Measurements from ENCODE around the gene SMG6. TPM values are rescaled to one million over a fixed set of nuclear protein-coding genes. Genes with fewer than 3 reads are reported as not detected.
A peak's percentile ranks its signal among the peaks of the same experiment; 100 is the strongest.

The SMG6 gene
- total RNA-seq, 3 donors from 2014 or later, result 24.9 to 29.3 (median 29.0) TPM

- DNase-seq (ENCODE audit: low spot score in 2 of 2), result no peak
- H3K36me3 ChIP-seq, result no peaks in the 10 kb centered on the region
- peak overlapping the region; percentile 60 to 85 for H3K27ac ChIP-seq
- H3K27me3 ChIP-seq, result no peaks in the 10 kb centered on the region
- no peaks in the 10 kb centered on the region for H3K9me3 ChIP-seq
- no peaks in the 10 kb centered on the region for H3K4me1 ChIP-seq
- TF ChIP-seq POLR2AphosphoS5 (IDR thresholded peaks at IDR 0.05) (no peak), CTCF (IDR thresholded peaks at IDR 0.05) (no peak), POLR2A (IDR thresholded peaks at IDR 0.05) (no peak)
- H3K4me3 ChIP-seq, result peak overlapping the region; percentile 56 to 75 (median 65)
- intact Hi-C loops (cut with DNase I; ENCODE audit: low total_unique reads), result loop anchor here (10.0 kb wide), 1 partner anchor 108 kb away; no protein-coding TSS in a partner anchor
These were observed 280.3 kb downstream of the SMG6 start for GRCh38 chr17:2023256-2023655.

GRCh38 chr17:2022647-2023240, 280.8 kb downstream of the SMG6 start:
- Histone ChIP-seq H3K4me1 (no peaks in the 10 kb centered on the region), H3K36me3 (no peaks in the 10 kb centered on the region), H3K4me3 (peak overlapping the region in 1 of 3 donors; percentile 75), H3K27me3 (no peaks in the 10 kb centered on the region), H3K27ac (peak overlapping the region; percentile 60 to 85), H3K9me3 (no peaks in the 10 kb centered on the region)
- no peak for DNase-seq (ENCODE audit: low spot score in 2 of 2)
- intact Hi-C loops (cut with DNase I; ENCODE audit: low total_unique reads), result loop anchor here (10.0 kb wide), 1 partner anchor 108 kb away; no protein-coding TSS in a partner anchor
- TF ChIP-seq POLR2A (IDR thresholded peaks at IDR 0.05), result no peak
- no peak for TF ChIP-seq CTCF (IDR thresholded peaks at IDR 0.05)
- no peak for TF ChIP-seq POLR2AphosphoS5 (IDR thresholded peaks at IDR 0.05)

GRCh38 chr17:2020721-2021120, 282.9 kb downstream of the SMG6 start:
- Histone ChIP-seq H3K36me3 (no peaks in the 10 kb centered on the region), H3K27ac (peak overlapping the region in 1 of 2 donors; percentile 25), H3K4me1 (no peaks in the 10 kb centered on the region), H3K27me3 (no peaks in the 10 kb centered on the region), H3K4me3 (no peak overlapping the region), H3K9me3 (no peaks in the 10 kb centered on the region)
- DNase-seq (ENCODE audit: low spot score in 2 of 2), result no peak
- no peak for TF ChIP-seq POLR2AphosphoS5 (IDR thresholded peaks at IDR 0.05)
- TF ChIP-seq CTCF (IDR thresholded peaks at IDR 0.05), result no peak
- TF ChIP-seq POLR2A (IDR thresholded peaks at IDR 0.05), result no peak
- intact Hi-C loops (cut with DNase I; ENCODE audit: low total_unique reads), result loop anchor here (10.0 kb wide), 1 partner anchor 106 kb away; no protein-coding TSS in a partner anchor

- Histone ChIP-seq H3K9me3 (no peaks in the 10 kb centered on the region), H3K27ac (no peak overlapping the region), H3K27me3 (no peaks in the 10 kb centered on the region), H3K36me3 (no peaks in the 10 kb centered on the region), H3K4me3 (no peak overlapping the region), H3K4me1 (no peaks in the 10 kb centered on the region)
- no peak for TF ChIP-seq CTCF (IDR thresholded peaks at IDR 0.05)
- no peak for TF ChIP-seq POLR2AphosphoS5 (IDR thresholded peaks at IDR 0.05)
- TF ChIP-seq POLR2A (IDR thresholded peaks at IDR 0.05), result no peak
- no peak for DNase-seq (ENCODE audit: low spot score in 2 of 2)
- intact Hi-C loops (cut with DNase I; ENCODE audit: low total_unique reads), result loop anchor here (10.0 kb wide), 1 partner anchor 105 kb away; no protein-coding TSS in a partner anchor
These were observed 283.9 kb downstream of the SMG6 start for GRCh38 chr17:2019723-2020122.

- Histone ChIP-seq H3K27ac (no peak overlapping the region), H3K27me3 (no peaks in the 10 kb centered on the region), H3K9me3 (no peaks in the 10 kb centered on the region), H3K4me3 (no peak overlapping the region), H3K36me3 (no peaks in the 10 kb centered on the region), H3K4me1 (no peaks in the 10 kb centered on the region)
- DNase-seq (ENCODE audit: low spot score in 2 of 2), result no peak
- no peak for TF ChIP-seq POLR2AphosphoS5 (IDR thresholded peaks at IDR 0.05)
- intact Hi-C loops (cut with DNase I; ENCODE audit: low total_unique reads), result no loop called here
These were observed 284.7 kb downstream of the SMG6 start for GRCh38 chr17:2018716-2019510.
